Measurements from ENCODE around the gene GSS. TPM values are rescaled to one million over a fixed set of nuclear protein-coding genes. Genes with fewer than 3 reads are reported as not detected.

The GSS gene
- total and polyA plus RNA-seq, 2 of the 8 experiments (the other 6 are each of a cell fraction or from before 2014, with no cell fraction given): 34.6 to 43.2 TPM

DNA sequence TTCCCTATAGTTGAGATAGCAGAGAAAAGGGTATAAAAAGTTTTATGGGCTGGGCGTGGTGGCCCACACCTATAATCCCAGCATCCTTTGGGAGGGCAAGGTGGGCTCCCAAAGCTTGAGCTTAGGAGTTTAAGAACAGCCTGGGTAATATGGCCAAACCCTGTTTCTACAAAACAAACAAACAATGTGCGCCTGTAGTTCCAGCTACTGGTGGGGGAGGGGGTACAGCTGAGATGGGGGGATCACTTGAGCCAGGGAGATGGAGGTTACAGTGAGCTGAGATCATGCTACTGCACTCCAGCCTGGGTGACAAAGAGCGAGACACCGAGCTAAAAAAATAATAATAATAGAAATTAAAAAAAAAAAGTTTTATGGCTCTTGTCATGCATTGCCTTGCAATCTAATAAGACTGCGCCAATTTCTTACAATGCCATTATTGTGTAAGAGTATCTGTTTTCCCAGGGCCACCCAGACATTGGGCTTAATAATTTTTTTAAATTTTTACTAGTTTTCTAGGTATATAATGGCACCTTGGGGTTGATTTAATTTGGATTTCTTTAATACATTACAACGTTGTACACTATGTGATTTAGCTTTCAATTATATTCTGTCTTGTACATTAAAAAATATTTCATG lies 75.3 kb downstream of the GSS start:
- no peak overlapping the region for H3K27ac ChIP-seq (ENCODE audit: low read depth, low read length)
- no peak overlapping the region for H3K4me3 ChIP-seq (ENCODE audit: extremely low read depth in 1 of 4, insufficient read depth in 2 of 4, low read depth in 3 of 4, low read length in 4 of 4)
- H3K9me3 ChIP-seq (ENCODE audit: insufficient read depth in 2 of 2, low read depth in 1 of 2, low read length in 1 of 2): no peaks in the 10 kb centered on the region
- H3K36me3 ChIP-seq (ENCODE audit: control insufficient read depth in 2 of 4, insufficient read depth in 4 of 4, low read length in 3 of 4): no peaks in the 10 kb centered on the region; a peak in 3 of 8 replicates
- TF ChIP-seq BACH1 (IDR thresholded peaks at IDR 0.05; ENCODE audit: low read length) (no peak), JUND (IDR thresholded peaks at IDR 0.05; ENCODE audit: low read length) (no peak), GTF2F1 (IDR thresholded peaks at IDR 0.05; ENCODE audit: borderline replicate concordance, low read depth, low read length) (no peak), JUN (IDR thresholded peaks at IDR 0.05; ENCODE audit: low read depth, low read length) (no peak), RXRA (IDR thresholded peaks at IDR 0.05; ENCODE audit: insufficient read depth, low read depth, low read length) (no peak), CHD2 (IDR thresholded peaks at IDR 0.05; ENCODE audit: low read length) (no peak), EZH2 (IDR thresholded peaks at IDR 0.05; ENCODE audit: low read depth, low read length, severe bottlenecking) (no peak)
- H3K23ac ChIP-seq (ENCODE audit: insufficient read length): no peak overlapping the region
- no peak overlapping the region for H2BK15ac ChIP-seq (ENCODE audit: low read length)
- no peak overlapping the region for H2BK12ac ChIP-seq (ENCODE audit: low read depth, low read length)
- H3K79me1 ChIP-seq (ENCODE audit: low read depth, low read length): no peaks in the 10 kb centered on the region
- FAIRE-seq (no peak), DNase-seq (ENCODE audit: low read depth in 1 of 2, low spot score in 2 of 2) (no peak)
- H2AFZ ChIP-seq (ENCODE audit: low read length): no peak overlapping the region
- no peak overlapping the region for H3K14ac ChIP-seq (ENCODE audit: insufficient read length)
- no peak overlapping the region for H3K18ac ChIP-seq (ENCODE audit: extremely low read depth, low read length)
- no peak overlapping the region for H3K56ac ChIP-seq (replicated peaks; ENCODE audit: insufficient read length, low read depth, low read length)
- H3K79me2 ChIP-seq (ENCODE audit: control insufficient read depth in 1 of 2, insufficient read depth in 2 of 2, low read length in 2 of 2): no peaks in the 10 kb centered on the region
- CTCF ChIA-PET (ENCODE audit: partially characterized antibody): interaction anchor here (0.7 kb wide), 1 partner anchor 131 kb away, joined by 4 read pairs; no protein-coding TSS in a partner anchor
- no peak overlapping the region for H2BK20ac ChIP-seq (ENCODE audit: low read length)
- H4K20me1 ChIP-seq (replicated peaks in 1 of 2; ENCODE audit: control insufficient read depth in 1 of 2, insufficient read depth in 2 of 2, low read length in 2 of 2): peaks cover 0 to 3% of the 10 kb centered on the region in 2 experiments
- no peak overlapping the region for H4K8ac ChIP-seq (ENCODE audit: extremely low read depth, insufficient read depth, low read length)
- H3K4me1 ChIP-seq (replicated peaks in 1 of 4; ENCODE audit: control insufficient read depth in 3 of 4, insufficient read depth in 4 of 4, low read length in 3 of 4): peaks cover 0 to 3% (median under 1%) of the 10 kb centered on the region in 4 experiments; a peak in 3 of 7 replicates
- H2BK120ac ChIP-seq (replicated peaks; ENCODE audit: low read depth, low read length): no peak overlapping the region
- H3K27me3 ChIP-seq (replicated peaks in 1 of 4; ENCODE audit: control insufficient read depth in 3 of 4, extremely low read depth in 1 of 4, insufficient read depth in 3 of 4, low read length in 3 of 4): peaks cover 0 to 8% (median 7%) of the 10 kb centered on the region in 4 experiments; a peak in 5 of 7 replicates
- WGBS, 2 experiments (ENCODE audit: extremely low coverage in 1 of 2, insufficient coverage in 1 of 2, insufficient read length in 1 of 2, insufficient replicate concordance in 2 of 2, low coverage in 1 of 2, low lambda C conversion rate in 2 of 2, missing lambda C conversion rate in 1 of 2): 92% methylated on average over 6 of the region's 6 CpGs; no CpG with 5 or more reads in 1 of the 2 experiments
- POLR2A ChIA-PET (ENCODE audit: partially characterized antibody): interaction anchor here (0.6 kb wide), 1 partner anchor 10 kb away, joined by 3 read pairs; no protein-coding TSS in a partner anchor
- no peak overlapping the region for H3K9ac ChIP-seq (replicated peaks in 1 of 4; ENCODE audit: extremely low read depth in 1 of 4, low read depth in 3 of 4, low read length in 3 of 4)
- H2AK5ac ChIP-seq (ENCODE audit: low read depth, low read length): no peak overlapping the region
- H3K4ac ChIP-seq (replicated peaks; ENCODE audit: insufficient read length, low read depth, low read length): no peak overlapping the region
- no peak overlapping the region for H4K5ac ChIP-seq (ENCODE audit: insufficient read length, low read depth, low read length)
- H2BK5ac ChIP-seq (ENCODE audit: low read depth, low read length): no peak overlapping the region
- H4K91ac ChIP-seq (replicated peaks; ENCODE audit: insufficient read length, low read length): no peak overlapping the region
- H3K4me2 ChIP-seq (ENCODE audit: insufficient read depth in 1 of 2, low read depth in 2 of 2, low read length in 2 of 2): no peak overlapping the region
- H3K23me2 ChIP-seq (ENCODE audit: low read depth, low read length): peaks cover 3% of the 10 kb centered on the region; the same call in 1 of the 2 replicates

Data from H1 (cell line).